NCI-H2196 treated with DMSO at 0.1 percent for 48 hours (cell line): ENCODE data around the gene MRRF.
"Not testable (repeated sequence)": the region's sequence is repeated elsewhere in the genome, so short reads cannot be mapped to it uniquely, and the experiment has no call there.

Experiments
- DNase-seq: peaks from one replicate; lab custom pipeline; 2025; ENCODE audit not compliant: unreplicated experiment; lab: John Stamatoyannopoulos, UW

The MRRF gene

DNA sequence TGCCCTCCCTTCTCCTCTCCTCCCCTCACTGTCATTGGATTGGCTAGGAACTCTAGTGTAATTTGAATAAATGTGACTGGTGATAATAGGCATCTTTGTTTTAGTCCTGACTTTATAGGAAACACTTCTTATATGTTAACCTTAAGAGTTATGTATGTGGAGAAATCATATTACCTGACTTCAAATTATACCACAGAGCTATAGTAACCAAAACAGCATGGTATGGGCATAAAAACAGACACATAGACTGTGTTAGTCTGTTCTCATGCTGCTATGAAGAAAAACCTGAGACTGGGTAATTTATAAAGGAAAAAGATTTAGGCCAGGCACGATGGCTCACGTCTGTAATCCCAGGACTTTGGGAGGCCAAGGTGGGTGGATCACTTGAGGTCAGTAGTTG, 9.4 kb downstream of the MRRF start:
- DNase-seq: no peak

GRCh38 chr9:122276096-122276495, 11.4 kb downstream of the MRRF start:
- no peak for DNase-seq

- DNase-seq: no peak
Observed at GRCh38 chr9:122277285-122277897, 12.7 kb downstream of the MRRF start.

- no peak for DNase-seq
Observed at GRCh38 chr9:122281368-122281767, 16.7 kb downstream of the MRRF start.

DNA sequence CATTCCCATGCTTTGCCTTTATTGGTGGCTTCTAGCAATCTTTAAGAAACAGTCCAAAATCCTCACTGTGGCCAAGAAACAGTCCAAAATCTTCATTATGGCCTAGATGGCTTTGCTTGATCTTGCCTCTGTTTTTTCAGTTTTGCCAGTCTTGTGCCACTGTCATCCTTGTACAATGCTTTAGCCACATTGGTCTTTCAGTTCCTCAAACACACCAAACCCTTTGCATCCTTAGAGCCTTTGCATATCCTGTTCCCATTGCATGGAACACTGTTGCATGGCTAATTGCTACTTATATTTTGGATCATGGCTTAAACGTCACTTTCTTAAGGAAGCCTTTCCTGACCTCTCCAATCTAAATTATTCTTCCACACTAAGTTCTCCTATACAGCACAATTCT, 22.1 kb downstream of the MRRF start:
- no peak for DNase-seq

DNA sequence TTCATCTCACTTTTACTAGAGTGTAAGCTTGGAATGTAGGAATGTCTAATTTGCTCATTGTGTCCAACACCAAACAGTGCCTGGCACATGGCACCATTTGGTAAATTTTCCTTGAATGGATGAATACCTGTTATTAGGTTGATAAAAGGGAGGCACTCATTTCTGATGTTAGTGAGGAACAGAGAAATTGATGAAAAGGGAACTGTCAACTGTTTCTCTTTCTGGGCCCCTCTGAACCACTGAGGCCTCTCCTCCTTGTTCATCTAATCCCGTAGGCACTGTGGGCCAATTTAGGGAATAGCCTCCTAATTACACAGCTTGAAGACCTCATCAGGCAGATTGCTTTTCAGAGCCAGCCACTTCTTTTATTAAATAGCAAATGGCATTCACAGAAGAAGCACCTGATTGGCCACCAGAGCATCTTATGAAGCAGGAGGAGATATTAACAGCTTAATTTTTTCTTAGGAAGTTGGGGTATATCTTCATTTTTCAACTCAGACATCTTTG, 22.6 kb downstream of the MRRF start:
- DNase-seq: no peak

DNA sequence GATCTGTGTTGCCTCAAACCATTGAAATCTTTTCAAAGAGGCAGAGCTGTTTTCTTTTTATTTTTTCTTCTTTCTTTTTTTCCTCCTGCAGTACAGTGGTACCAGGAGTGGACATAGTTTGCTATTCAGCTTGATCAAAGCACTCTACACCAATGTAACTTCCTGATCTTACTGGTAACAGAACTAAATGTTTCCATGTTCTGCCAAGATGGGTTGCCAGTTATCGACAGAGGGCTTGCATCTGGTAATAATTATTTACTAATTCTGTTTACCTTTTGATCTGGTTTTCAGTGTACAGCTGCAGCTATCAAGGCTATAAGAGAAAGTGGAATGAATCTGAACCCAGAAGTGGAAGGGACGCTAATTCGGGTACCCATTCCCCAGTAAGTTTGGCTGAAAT, 26.8 kb downstream of the MRRF start:
- no peak for DNase-seq

DNA sequence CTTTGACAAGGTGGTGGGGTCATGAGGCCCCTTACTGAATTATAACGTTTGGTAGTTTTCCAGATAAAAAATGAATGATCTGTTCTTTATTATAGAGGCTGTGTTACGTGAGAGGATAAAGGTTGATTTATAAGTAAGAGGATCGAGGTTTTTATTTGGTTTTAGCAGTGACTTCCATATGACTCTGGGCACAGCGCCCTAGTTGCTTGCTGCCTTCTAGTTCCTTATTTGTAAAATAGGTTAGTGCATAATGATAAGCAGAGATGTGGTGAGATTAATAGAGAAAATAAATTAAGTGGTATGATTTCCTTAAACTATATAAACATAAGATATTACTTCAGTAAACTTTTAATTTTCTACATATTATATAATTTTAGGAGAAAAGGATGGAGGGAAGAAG, 29.8 kb downstream of the MRRF start:
- DNase-seq: no peak

DNA sequence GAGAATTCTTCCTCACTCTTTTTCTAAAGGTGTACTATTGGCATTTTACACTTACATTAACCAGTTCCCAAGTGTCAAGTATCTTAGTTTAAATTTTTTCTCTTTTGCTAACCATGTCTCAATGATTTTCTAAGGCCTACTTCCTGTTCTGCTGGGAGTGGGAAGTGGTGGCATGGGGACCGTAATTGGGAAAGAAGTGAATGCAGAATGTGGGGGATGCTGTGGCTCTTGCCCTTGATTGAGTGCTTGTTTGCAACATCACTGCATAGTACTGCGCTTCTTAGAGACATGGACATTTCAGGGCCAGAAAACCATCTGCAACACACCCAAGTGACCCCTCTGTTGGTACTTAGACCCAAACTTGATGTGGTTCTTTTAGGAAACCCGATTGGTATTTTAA, 32.8 kb downstream of the MRRF start:
- no peak for DNase-seq

GRCh38 chr9:122302237-122303093, 37.8 kb downstream of the MRRF start:
- no peak for DNase-seq

GRCh38 chr9:122307061-122307460, 42.4 kb downstream of the MRRF start:
- DNase-seq: no peak

GRCh38 chr9:122307925-122308324, 43.2 kb downstream of the MRRF start:
- no peak for DNase-seq

DNA sequence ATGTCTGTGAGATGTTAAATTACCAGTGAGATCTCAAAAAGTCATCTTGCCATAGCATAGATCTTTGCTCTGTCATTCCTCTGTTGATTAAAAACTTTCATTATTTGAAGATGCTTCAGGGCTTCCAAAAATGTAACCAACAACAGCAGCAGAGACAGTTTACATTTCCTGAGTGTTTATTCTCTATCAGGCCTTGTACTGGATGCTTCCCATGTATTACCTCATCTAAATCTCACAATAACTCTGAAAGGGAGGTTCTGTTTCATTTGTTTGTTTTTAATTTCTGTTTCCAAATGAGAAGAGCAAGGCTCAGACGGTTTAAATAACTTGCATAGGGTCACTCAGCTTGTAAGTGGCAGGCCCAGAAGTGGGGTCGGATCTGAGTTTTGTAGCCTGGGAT, 45.2 kb downstream of the MRRF start:
- DNase-seq: no peak

DNA sequence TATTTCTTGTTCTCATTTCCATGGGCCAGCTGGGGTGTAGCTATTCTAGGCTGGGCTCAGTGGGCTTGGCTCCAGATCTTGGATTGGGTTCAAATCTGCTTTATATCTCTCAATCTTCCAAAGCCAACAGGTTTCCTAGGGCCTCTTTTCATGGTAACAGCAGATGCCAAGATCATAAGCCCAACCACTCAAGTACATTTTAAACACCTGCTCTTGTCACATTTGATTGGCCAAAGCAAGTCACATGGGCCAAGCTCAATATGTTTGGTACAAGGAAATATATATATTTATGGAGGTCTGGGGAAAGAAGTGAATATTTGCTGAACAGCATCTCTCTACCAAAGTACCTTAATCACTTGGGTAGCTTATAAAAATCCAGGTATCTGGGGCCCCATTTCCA, 49.5 kb downstream of the MRRF start:
- no peak for DNase-seq

DNA sequence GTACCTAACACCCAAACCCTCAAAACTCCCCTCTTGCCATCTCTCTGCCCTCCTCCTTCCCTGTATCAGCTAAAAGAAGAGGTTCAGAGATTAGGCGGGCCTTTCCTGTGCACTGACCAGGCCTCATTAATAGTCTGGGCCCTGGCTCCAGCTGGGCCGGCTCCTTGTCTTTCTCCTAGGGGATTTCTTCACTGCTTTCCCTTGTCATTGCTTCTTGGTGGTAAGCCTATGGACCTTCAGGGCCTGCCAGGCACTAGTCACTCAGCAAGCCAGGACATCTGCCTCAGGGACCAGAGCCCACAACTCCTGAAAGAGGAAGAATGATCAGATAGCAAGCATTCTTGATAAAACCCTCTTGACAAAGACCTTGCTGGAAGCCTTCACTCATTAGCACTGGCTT, 50.9 kb downstream of the MRRF start:
- no peak for DNase-seq

DNA sequence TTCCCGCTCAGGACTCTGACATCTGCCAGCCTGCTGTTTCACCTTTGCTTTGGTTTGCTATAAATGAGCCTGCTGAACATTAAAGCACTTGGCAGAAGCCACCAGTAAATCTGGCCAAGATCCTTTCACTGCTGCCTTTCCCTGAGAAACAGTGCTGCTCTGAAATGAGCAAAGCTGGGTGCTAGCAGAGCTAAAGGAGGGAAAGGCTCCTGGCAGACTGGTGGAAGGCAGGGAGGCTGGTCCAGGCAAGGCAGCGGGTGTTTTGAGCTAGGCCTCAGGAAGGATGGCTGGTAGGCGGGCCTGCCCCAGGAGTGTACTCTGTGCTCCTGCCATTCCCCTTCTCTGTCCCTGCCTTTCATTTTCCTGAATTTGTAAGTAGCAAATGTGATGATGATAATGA, 53.6 kb downstream of the MRRF start:
- no peak for DNase-seq

DNA sequence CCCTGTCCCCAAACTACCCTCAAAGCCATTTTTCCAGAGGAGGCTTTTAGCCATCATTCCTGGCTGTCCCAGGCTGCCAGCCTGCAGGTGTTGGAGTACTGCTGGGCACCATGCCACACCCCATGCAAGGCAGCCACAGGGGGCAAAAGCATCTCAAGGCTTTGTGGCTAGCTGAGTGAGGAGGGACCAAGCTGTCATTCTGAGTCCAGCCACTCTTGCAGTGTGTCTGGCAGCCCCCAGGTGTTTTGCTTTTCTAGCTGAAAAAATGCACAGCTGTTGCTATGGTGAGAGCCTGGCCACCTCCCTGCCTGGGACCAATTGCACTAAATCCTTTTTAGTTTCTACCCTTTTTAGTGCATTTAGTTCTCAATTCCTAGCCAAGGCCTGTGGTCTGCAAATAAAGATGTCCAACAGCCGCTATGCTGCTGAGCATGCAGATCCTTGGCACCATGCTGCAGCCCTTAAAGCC, 55.8 kb downstream of the MRRF start:
- no peak for DNase-seq

- no peak for DNase-seq
Observed at GRCh38 chr9:122322553-122322952, 57.9 kb downstream of the MRRF start.

GRCh38 chr9:122324665-122325064, 60.0 kb downstream of the MRRF start:
- not testable (repeated sequence) for DNase-seq

DNA sequence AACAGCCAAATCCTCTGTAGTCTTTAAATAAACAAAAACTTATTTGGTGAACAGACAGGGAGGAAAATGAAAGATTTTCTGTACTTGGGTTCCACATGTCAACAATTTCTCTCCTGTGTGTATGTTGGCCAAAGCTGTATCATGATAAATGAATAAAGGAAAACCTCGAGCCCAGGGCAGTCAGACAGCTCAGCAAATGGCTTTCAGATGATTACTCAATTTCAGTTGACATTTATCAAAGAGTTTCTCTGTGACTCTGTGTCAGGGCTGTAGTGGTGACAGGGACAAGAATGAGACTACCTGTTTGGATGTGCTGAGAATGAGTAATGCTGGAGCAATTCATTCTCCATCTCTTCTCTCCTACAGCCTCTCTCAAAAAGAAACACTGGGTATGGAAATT, 60.4 kb downstream of the MRRF start:
- DNase-seq: no peak

DNA sequence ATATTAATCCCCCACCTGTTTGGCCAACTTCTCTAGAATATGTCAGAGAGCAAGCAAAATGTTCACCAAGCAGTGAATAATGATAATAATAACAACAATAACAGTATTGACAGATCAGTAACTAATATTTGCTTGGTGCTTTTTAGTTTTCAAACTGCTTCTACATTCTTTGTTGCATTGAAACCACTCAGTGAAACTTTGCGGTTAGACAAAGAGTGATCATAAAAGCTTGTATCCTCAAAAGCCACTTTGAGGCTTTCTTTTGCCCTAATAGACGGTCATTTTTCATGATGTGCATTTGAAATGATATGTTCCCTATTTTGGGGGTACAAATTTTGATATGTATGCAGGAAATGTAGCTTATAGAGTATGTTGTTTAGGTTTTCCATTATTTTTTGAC, 62.5 kb downstream of the MRRF start:
- DNase-seq: no peak

GRCh38 chr9:122329597-122329996, 64.9 kb downstream of the MRRF start:
- no peak for DNase-seq
